Type B pancreatic cell (in vitro differentiated cells): Measurements from ENCODE around the gene TGIF1. TPM values are rescaled to one million over a fixed set of nuclear protein-coding genes. Genes with fewer than 3 reads are reported as not detected.

Experiments used
- DNase-seq: peaks from one replicate; pipeline ENCODE4 v3.0.0; 2021; ENCODE audit warnings: mixed read lengths; ENCODE audit not compliant: unreplicated experiment; ENCODE audit errors: extremely low spot score
- H3K27ac Mint-ChIP-seq: 2 replicates; pipeline ENCODE4 v1.8.0; 2021; ENCODE audit warnings: mild to moderate bottlenecking, mixed read lengths
- H3K27me3 Mint-ChIP-seq: 2 replicates; pipeline ENCODE4 v1.8.0; 2021; ENCODE audit warnings: mixed read lengths
- H3K36me3 Mint-ChIP-seq: 2 replicates; pipeline ENCODE4 v1.8.0; 2021; ENCODE audit warnings: mixed read lengths
- H3K4me1 Mint-ChIP-seq: one replicate; pipeline ENCODE4 v1.8.0; 2021; ENCODE audit warnings: mixed read lengths; ENCODE audit not compliant: unreplicated experiment
- H3K4me3 Mint-ChIP-seq: 2 replicates; pipeline ENCODE4 v1.8.0; 2021; ENCODE audit warnings: mild to moderate bottlenecking, mixed read lengths
- H3K9me3 Mint-ChIP-seq: 2 replicates; pipeline ENCODE4 v1.8.0; 2021; ENCODE audit warnings: mixed read lengths
- total RNA-seq: library from RNA; stranded (reverse); gene quantifications from 2 replicates; pipeline ENCODE4 v1.2.1, GENCODE V29; 2021; ENCODE audit warnings: low replicate concordance
- TF ChIP-seq, protein P1 (sequence below): fragments of 200-600 bp; sonication (generic); conservative IDR thresholded peaks from 2 replicates; pipeline ENCODE4 v1.5.0; 2021; ENCODE audit warnings: antibody characterized with exemption, mild to moderate bottlenecking

Gene TGIF1
- total RNA-seq, 1 donor from 2014 or later: 80.7 TPM

DNA sequence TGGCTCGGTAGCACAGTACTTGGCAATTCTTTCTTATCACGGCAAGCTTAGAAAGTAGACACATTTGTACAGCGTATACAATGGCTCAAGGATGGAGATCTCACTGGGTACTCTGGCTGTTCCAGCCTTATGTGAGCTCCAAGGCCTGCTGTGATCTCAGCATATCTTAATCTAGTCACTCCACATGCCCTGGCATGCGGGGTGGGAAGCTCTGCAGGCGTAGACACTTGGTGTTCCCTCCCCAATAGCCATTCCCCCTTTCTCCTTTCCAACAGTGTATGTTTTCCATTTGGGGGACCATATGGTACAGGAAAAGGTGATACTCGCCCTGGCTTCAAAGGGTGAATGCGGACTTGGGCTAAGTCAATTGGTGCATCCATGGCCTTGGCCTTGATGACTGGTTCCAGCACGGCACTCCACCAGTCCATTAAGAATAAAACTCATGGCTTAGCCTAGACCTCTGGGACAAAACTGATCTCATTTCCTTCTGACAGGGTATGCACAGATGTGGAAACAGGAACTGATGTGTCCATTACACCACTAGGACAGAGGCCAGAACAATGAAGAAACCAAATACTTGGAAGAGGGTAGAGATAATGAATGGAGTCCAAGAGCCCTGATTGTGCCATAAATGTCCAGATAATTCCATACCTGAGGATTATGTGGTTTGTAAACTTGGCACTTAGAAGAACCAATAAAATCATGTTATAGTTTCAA, 28.4 kb downstream of the TGIF1 start:
- DNase-seq: no peak
- no peaks in the 10 kb centered on the region for H3K4me1 Mint-ChIP-seq
- H3K4me3 Mint-ChIP-seq: no peak overlapping the region
- H3K27ac Mint-ChIP-seq: no peak overlapping the region
- H3K9me3 Mint-ChIP-seq: peaks cover 6% of the 10 kb centered on the region
- H3K36me3 Mint-ChIP-seq: peaks cover 5% of the 10 kb centered on the region
- peaks cover 4% of the 10 kb centered on the region for H3K27me3 Mint-ChIP-seq
- TF ChIP-seq, protein P1, sequence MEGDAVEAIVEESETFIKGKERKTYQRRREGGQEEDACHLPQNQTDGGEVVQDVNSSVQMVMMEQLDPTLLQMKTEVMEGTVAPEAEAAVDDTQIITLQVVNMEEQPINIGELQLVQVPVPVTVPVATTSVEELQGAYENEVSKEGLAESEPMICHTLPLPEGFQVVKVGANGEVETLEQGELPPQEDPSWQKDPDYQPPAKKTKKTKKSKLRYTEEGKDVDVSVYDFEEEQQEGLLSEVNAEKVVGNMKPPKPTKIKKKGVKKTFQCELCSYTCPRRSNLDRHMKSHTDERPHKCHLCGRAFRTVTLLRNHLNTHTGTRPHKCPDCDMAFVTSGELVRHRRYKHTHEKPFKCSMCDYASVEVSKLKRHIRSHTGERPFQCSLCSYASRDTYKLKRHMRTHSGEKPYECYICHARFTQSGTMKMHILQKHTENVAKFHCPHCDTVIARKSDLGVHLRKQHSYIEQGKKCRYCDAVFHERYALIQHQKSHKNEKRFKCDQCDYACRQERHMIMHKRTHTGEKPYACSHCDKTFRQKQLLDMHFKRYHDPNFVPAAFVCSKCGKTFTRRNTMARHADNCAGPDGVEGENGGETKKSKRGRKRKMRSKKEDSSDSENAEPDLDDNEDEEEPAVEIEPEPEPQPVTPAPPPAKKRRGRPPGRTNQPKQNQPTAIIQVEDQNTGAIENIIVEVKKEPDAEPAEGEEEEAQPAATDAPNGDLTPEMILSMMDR: no peak

DNA sequence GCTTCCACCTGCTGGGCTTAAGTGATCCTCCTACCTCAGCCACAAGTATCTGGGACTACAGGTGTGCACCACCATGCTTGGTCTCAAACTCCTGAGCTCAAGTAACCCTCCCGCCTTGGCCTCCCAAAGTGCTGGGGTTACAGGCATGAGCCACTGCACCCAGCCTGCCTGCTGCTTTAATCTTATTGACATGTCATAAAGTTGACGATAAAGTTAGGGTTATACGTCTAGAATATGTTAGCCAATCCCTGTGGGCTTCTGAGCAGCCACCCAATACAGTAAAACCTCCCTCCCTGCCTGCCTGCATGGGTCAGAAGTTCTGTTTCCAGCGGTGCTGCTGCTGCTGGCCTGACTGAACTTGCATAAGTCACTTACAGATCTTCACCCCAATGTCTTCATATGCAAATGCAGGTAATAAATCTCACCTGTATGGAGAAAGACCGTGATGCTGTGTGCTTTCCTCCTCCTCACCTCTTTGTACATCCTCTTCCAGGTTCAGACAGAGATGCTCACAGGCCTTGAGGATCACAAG, 30.1 kb downstream of the TGIF1 start:
- H3K4me1 Mint-ChIP-seq: no peaks in the 10 kb centered on the region
- no peak for DNase-seq
- no peak overlapping the region for H3K27ac Mint-ChIP-seq
- no peak overlapping the region for H3K4me3 Mint-ChIP-seq
- TF ChIP-seq, protein P1: no peak
- peaks cover 4% of the 10 kb centered on the region for H3K27me3 Mint-ChIP-seq
- H3K36me3 Mint-ChIP-seq: peaks cover under 1% of the 10 kb centered on the region
- H3K9me3 Mint-ChIP-seq: peaks cover 1% of the 10 kb centered on the region

DNA sequence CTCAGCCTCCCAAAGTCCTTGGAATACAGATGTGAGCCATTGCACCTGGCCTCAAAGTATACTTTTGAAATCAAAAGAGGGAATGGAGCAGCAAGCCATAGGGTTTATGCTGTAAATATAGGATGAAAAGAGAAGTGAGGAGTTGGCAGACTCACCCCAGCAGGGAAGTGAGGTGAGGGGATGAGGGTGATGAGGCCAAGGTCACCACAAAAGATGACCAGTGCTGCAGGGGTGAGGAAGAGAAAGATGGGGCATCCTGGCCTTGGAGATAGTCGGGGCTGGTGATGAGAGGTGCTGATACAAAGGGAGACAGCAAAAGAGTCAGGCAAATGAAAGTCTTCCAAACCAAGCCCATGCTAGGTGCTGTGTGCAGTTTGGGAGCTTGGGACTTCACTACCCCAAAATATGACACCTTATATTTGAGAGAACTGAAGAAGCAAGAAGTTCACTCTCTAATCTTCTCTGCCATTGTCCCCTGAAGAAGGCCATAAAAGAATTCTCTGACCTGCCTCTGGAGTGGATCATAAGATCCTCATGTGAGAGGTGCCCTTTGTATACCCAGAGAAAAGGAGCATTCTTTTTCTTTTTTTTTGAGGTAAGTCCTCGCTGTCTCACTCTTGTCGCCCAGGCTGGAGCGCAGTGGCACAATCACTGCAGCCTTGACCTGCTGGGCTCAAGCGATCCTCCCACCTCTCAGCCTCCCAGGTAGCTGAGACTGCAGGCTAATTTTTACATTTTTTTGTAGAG, 31.0 kb downstream of the TGIF1 start:
- H3K36me3 Mint-ChIP-seq: no peaks in the 10 kb centered on the region
- no peak overlapping the region for H3K4me3 Mint-ChIP-seq
- H3K9me3 Mint-ChIP-seq: no peaks in the 10 kb centered on the region
- peaks cover 3% of the 10 kb centered on the region for H3K4me1 Mint-ChIP-seq
- TF ChIP-seq, protein P1: no peak
- H3K27me3 Mint-ChIP-seq: peaks cover 4% of the 10 kb centered on the region
- H3K27ac Mint-ChIP-seq: no peak overlapping the region
- DNase-seq: no peak

DNA sequence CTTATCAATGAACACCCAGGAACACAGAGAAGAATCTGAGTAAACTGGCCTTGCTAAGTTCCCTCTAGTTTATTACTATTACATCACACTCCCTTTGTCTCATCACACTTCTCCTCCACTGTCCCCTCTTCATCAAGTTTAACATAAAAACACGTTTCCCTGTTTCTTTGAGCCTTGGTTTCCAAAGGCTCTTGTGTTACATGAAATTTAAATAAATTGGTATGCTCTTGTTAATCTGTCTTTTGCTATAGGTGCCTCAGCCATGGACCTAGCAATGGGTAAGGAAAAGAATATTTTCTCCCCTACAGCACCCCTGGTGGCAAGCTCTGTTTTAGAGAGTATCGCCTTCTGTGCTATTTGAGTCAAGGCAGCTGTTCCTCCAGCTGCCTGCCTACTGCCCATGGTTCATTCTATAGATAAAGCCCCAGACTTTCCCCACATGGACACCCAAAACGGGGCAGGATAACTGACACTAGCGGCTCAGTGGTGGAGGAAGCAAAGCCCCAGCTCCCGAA, 31.8 kb downstream of the TGIF1 start:
- H3K9me3 Mint-ChIP-seq: no peaks in the 10 kb centered on the region
- DNase-seq: no peak
- peaks cover 3% of the 10 kb centered on the region for H3K4me1 Mint-ChIP-seq
- peaks cover 4% of the 10 kb centered on the region for H3K27me3 Mint-ChIP-seq
- TF ChIP-seq, protein P1: peak; percentile 71
- no peak overlapping the region for H3K27ac Mint-ChIP-seq
- no peaks in the 10 kb centered on the region for H3K36me3 Mint-ChIP-seq
- no peak overlapping the region for H3K4me3 Mint-ChIP-seq

DNA sequence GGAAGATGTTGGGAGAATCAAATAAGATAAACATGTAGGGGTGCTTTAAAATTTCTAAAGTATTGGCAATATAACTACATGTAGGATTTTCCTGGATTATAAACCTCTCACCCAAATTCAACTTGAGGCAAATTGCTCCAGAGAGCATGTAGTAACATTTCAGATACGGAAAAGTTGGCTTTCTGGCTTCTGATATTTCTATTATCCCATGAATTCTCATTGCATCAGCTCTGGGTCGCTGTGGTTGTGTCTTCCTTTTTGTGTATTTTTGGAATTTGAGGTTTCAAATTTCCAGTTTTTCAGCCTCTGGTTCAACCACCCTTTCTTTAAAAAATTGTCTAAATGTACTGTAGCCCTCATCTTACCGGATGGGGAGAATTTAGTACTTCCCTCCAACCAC, 32.3 kb downstream of the TGIF1 start:
- Mint-ChIP-seq H3K9me3 (no peaks in the 10 kb centered on the region), H3K4me1 (peaks cover 3% of the 10 kb centered on the region), H3K27me3 (peaks cover 4% of the 10 kb centered on the region), H3K4me3 (no peak overlapping the region), H3K36me3 (no peaks in the 10 kb centered on the region), H3K27ac (no peak overlapping the region)
- DNase-seq: no peak
- TF ChIP-seq, protein P1: no peak
